ENCODE measurements around the gene MRPL58.

- TF ChIP-seq CTCF (conservative IDR thresholded peaks at IDR 0.05; ENCODE audit: low read depth, low read length), result no peak
- no peak for TF ChIP-seq EZH2phosphoT487 (IDR thresholded peaks at IDR 0.05; ENCODE audit: borderline replicate concordance, low read length)
- TF ChIP-seq EZH2 (IDR thresholded peaks at IDR 0.05; ENCODE audit: low read length, unreplicated experiment), result no peak
Observed at GRCh38 chr17:74977802-74978201, 34.7 kb upstream of the MRPL58 start.

All from PC-3 (cell line).